Heart left ventricle (tissue), 16 donors: ENCODE measurements around the gene NPAS1. TPM values are rescaled to one million over a fixed set of nuclear protein-coding genes. Genes with fewer than 3 reads are reported as not detected.

Experiments
- ATAC-seq, 4 donors: fragments of 200-7000 bp; cut with Tn5 transposase; one replicate each; pipeline ENCODE4 v1.9.1; 2020 to 2022; ENCODE audit warnings: moderate library complexity in 4 of 4, mild to moderate bottlenecking in 3 of 4, moderate number of reproducible peaks in 1 of 4
- DNase-seq, 5 donors: peaks; one replicate each; pipeline ENCODE4 v3.0.0-alpha.2; 2020
- H3K27ac ChIP-seq, 12 donors: fragments of 200-600 bp; sonication (generic) in 4 of 12; one replicate each; pipeline versions ENCODE4 v1.5.0 to v1.8.0; 2016 to 2022; ENCODE audit warnings: mild to moderate bottlenecking in 2 of 12
- H3K27me3 ChIP-seq, 9 donors: fragments of 200-600 bp; sonication (generic) in 2 of 9; one replicate each; pipeline versions ENCODE4 v1.5.1 to v1.8.0; 2016 to 2022; ENCODE audit warnings: mild to moderate bottlenecking in 3 of 9
- H3K36me3 ChIP-seq, 9 donors: fragments of 200-600 bp; sonication (generic) in 2 of 9; one replicate each; pipeline versions ENCODE4 v1.5.0 to v1.8.0; 2018 to 2022; ENCODE audit warnings: mild to moderate bottlenecking in 2 of 9
- H3K4me1 ChIP-seq, 12 donors: fragments of 200-600 bp; sonication (generic) in 4 of 12; one replicate each; pipeline versions ENCODE4 v1.5.0 to v1.8.0; 2016 to 2022; ENCODE audit warnings: mild to moderate bottlenecking in 3 of 12
- H3K4me3 ChIP-seq, 12 donors: fragments of 200-600 bp; sonication (generic) in 4 of 12; one replicate each; pipeline versions ENCODE4 v1.5.0 to v1.8.0; 2017 to 2022; ENCODE audit warnings: mild to moderate bottlenecking in 9 of 12, moderate library complexity in 4 of 12
- H3K9me3 ChIP-seq, 12 donors: fragments of 200-600 bp; sonication (generic) in 4 of 12; one replicate each; pipeline versions ENCODE4 v1.5.0 to v1.8.0; 2016 to 2022; ENCODE audit warnings: mild to moderate bottlenecking in 1 of 12
- POLR2A ChIP-seq, 2 donors: fragments of 450-650 bp; IDR thresholded peaks; one replicate each; pipeline ENCODE4 v1.6.1; 2017; ENCODE audit warnings: antibody characterized with exemption in 2 of 2, mild to moderate bottlenecking in 2 of 2, moderate library complexity in 2 of 2
- WGBS, 4 donors: extraction: QIAGEN DNeasy Blood & Tissue Kit in 2 of 4; methylation state at CpG; one replicate each; pipeline versions ENCODE4 v1.1.5 to v1.1.7; 2013 to 2018; 5-methylcytosine and 5-hydroxymethylcytosine counted together
- intact Hi-C, 10 donors: fragments of 100-400 bp; cut with DNase I; formaldehyde crosslinking; loops; one replicate each; pipeline versions ENCODE4 v1.11.1 to v1.14.2; 2022
- polyA plus RNA-seq, 2 donors: library from polyadenylated mRNA; stranded (reverse); fragments of 200-250 nt; gene quantifications; one replicate each; pipeline ENCODE4 v1.2.3, GENCODE V29; 2013
- total RNA-seq, 9 donors: library from RNA; depleted of rRNA in 2 of 9; stranded (reverse); fragments of >200 nt in 2 of 9; fragmentation: NEBNext Ultra II Directional in 3 of 9; extraction: Animal tissue kit (Norgen Biotek cat#: 25700) in 3 of 9; gene quantifications; one replicate each; pipeline versions ENCODE4 v1.1.0 to v1.2.4, GENCODE V29; 2016 to 2023
- TF ChIP-seq, protein P1 (sequence below), 12 donors: fragments of 200-600 bp; sonication (generic) in 4 of 12; IDR thresholded peaks; one replicate each; pipeline versions ENCODE4 v1.5.0 to v1.8.0; 2018 to 2022; ENCODE audit warnings: antibody characterized with exemption in 12 of 12, mild to moderate bottlenecking in 5 of 12
- donor health status: ischemic (EF 13 %, LVEDD 7.1; RV severe dilation, severe dysfunction).
- donor health status: healthy with polysubstance abuse.
- donor health status: DM: no; HTN: yes; CAD: no.
- donor health status: DM: no; HTN: no; CAD: no.
- donor health status: ischemic (EF 25% LVEDD 6.9; RV normal size, moderate dysfunction).
- donor health status: ischemic (EF 25% LVEDD 5.7; RV mildly dilated, moderate dysfunction).
- donor health status: healthy.
- donor health status: DM: yes; HTN: yes; CAD: no.
- donor health status: ischemic (EF 35%, LVEDD 5.7; RV mildly dilated, moderate dysfunction).
- donor health status: nonischemic (EF 11% LVEDD 7.7; RV severe dilation, severe dysfunction).
- donor health status: DM: yes; HTN: yes; CAD: no.
- donor health status: PGD.
- donor health status: ischemic (EF 29% LVEDD 5.4; RV normal size, mild dysfunction).
- donor health status: nonischemic (EF 23%, LVEDD 6.1; RV moderate dilation, normal function).

The NPAS1 gene
- total and polyA plus RNA-seq, 11 donors = 0.16 to 1.3 (median 0.69) TPM; not detected in 1

DNA sequence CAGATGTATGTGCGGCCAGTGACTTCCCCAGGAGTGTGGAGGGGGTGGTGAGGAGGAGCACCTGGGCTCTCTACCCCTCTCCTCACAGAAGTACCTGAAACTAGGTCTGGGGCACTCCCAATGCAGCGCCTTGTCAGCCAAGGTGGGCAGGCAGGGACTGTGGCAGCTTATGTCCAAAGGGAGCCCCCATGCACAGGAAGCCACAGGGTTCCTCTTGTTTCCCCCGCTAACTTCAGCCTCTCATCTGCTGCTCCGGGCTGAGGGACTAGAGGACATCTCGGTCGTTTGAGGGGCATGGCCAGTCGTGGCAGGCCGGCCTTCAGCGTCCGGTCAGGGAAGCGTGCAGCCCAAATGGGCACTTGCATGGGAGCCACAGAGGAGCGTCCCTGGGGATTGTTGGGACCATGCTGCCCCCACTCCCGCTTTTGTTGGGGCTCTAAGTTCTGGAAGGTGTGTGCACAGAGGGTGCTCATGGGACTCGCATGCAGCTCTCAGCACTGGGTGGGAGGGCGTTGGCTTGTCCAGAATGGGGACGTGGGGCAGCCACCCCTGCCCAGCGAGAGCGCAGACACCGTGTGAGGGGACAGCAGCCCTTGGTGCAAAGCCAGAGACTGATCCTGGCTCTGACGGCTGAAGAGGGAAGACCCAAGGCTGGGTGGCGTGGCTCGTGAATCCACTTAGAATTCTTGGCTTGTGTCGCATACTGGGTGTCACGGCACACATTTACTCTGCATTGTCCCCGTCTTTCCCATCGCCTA is 16.6 kb upstream of the NPAS1 start:
- WGBS, 4 donors = 29 to 62% (median 53%) methylated on average over 12 to 26 of the region's 26 CpGs
- Histone ChIP-seq H3K27me3 (peaks cover 0 to 11% (median 0%) of the 10 kb centered on the region in 9 donors), H3K36me3 (peaks cover 0 to 36% (median 33%) of the 10 kb centered on the region in 9 donors), H3K27ac (no peak overlapping the region), H3K9me3 (no peaks in the 10 kb centered on the region), H3K4me3 (peak overlapping the region in 2 of 12 donors; percentile 31 to 46), H3K4me1 (peaks cover 0 to 20% (median 14%) of the 10 kb centered on the region in 12 donors)
- TF ChIP-seq POLR2A (IDR thresholded peaks at IDR 0.05) = no peak
- TF ChIP-seq, protein P1, sequence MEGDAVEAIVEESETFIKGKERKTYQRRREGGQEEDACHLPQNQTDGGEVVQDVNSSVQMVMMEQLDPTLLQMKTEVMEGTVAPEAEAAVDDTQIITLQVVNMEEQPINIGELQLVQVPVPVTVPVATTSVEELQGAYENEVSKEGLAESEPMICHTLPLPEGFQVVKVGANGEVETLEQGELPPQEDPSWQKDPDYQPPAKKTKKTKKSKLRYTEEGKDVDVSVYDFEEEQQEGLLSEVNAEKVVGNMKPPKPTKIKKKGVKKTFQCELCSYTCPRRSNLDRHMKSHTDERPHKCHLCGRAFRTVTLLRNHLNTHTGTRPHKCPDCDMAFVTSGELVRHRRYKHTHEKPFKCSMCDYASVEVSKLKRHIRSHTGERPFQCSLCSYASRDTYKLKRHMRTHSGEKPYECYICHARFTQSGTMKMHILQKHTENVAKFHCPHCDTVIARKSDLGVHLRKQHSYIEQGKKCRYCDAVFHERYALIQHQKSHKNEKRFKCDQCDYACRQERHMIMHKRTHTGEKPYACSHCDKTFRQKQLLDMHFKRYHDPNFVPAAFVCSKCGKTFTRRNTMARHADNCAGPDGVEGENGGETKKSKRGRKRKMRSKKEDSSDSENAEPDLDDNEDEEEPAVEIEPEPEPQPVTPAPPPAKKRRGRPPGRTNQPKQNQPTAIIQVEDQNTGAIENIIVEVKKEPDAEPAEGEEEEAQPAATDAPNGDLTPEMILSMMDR (IDR thresholded peaks at IDR 0.05) = no peak
- intact Hi-C loops = no loop called here
- ATAC-seq = peak in 3 of 4 donors; percentile 3 to 51 (median 31)
- no peak for DNase-seq

DNA sequence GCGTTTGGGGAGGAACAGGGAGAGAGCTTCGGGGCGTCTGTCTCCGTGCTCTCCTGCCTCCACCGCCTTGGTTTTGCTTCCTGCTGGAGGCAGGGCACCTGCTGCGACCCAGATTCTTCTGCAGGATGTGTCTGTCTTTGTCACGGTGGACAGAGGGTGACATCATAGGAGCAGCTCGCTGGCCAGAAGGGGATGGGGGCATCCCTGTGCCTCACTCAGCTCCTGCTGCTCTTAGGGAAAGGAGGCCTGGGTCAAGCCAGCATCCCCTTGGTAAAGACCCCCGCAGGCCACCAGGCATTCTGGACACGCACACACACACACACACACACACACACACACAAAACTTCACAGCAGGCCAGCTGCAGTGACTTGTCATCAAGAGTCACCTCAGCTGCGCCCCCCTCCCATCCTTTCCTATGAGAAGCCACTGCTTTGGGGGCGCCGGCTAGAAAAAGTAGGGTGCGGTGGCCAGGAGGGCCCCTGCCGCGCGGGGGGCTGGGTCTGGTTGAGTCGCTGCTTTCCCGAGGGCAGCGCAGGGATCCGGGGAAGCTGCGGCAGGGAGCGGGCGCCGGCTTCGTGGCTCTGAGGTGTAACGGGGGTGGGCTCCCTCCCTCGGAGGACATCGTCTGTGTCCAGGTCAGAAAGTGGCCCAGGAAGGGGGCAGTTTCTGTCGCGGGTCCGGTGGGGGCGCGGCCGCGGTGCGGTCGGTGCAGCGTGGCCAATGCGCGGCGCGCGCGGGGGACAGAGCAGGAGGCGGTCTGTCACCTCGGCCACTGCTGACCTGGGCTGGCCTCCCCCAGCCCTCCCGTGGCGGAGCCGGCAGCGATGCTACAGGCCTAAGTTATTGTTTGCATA is 15.8 kb upstream of the NPAS1 start:
- Histone ChIP-seq H3K27ac (no peak overlapping the region), H3K36me3 (peaks cover 0 to 28% (median 26%) of the 10 kb centered on the region in 9 donors), H3K4me1 (peaks cover 0 to 20% (median 14%) of the 10 kb centered on the region in 12 donors), H3K9me3 (no peaks in the 10 kb centered on the region), H3K4me3 (peak overlapping the region in 8 of 12 donors; percentile 1 to 46 (median 29)), H3K27me3 (peaks cover 0 to 11% (median 0%) of the 10 kb centered on the region in 9 donors)
- intact Hi-C loops = no loop called here
- ATAC-seq = peak in 3 of 4 donors; percentile 11 to 29 (median 13)
- TF ChIP-seq, protein P1 (IDR thresholded peaks at IDR 0.05) = no peak
- no peak for TF ChIP-seq POLR2A (IDR thresholded peaks at IDR 0.05)
- WGBS, 4 donors = 10 to 27% (median 20%) methylated on average over 34 to 51 of the region's 51 CpGs
- no peak for DNase-seq

DNA sequence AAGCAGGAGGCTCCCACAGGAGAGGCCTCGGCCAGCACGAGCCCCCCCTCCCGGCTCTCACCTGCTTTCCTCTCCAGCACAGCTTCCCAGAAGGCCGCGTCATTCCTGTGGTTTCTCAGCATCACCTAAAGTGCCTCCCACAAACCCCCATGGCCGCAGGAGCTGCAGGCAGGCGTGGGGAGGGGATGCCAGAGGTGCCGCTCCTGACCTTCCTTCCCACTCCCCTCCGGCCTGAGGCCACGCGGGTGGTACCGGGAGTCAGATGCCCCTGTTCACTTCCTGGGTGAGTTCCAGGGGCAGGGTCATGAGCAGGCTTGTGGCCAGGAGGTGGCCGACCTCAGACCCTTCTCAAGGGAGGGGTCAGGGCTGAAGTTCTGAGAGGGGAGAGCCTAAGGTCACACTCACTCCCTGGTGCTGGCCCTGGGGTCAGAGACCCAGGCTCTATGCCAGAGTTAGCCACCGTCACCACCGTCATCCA is 14.4 kb upstream of the NPAS1 start:
- whole genome bisulfite sequencing, 4 donors = 79 to 88% (median 86%) methylated on average over 11 to 15 of the region's 15 CpGs
- Histone ChIP-seq H3K36me3 (peaks cover 0 to 15% (median 13%) of the 10 kb centered on the region in 9 donors), H3K9me3 (no peaks in the 10 kb centered on the region), H3K4me3 (no peak overlapping the region), H3K4me1 (peaks cover 0 to 20% (median 14%) of the 10 kb centered on the region in 12 donors), H3K27ac (no peak overlapping the region), H3K27me3 (peaks cover 0 to 11% (median 0%) of the 10 kb centered on the region in 9 donors)
- intact Hi-C loops = no loop called here
- TF ChIP-seq, protein P1 (IDR thresholded peaks at IDR 0.05) = no peak
- no peak for TF ChIP-seq POLR2A (IDR thresholded peaks at IDR 0.05)
- ATAC-seq = peak in 1 of 4 donors; percentile 10
- DNase-seq = no peak
